ENCODE results near the gene IRAK1.
A peak's percentile ranks its signal among the peaks of the same experiment; 100 is the strongest.
"Not testable (repeated sequence)": the region's sequence is repeated elsewhere in the genome, so short reads cannot be mapped to it uniquely, and the experiment has no call there.

The IRAK1 gene

GRCh38 chrX:153992180-153992579, 27.5 kb downstream of the IRAK1 start:
- peaks cover 38% of the 10 kb centered on the region; the same call in 1 of the 2 replicates for H4K20me1 ChIP-seq
- no peak for TF ChIP-seq Cebpa-rat (IDR thresholded peaks at IDR 0.05)

GRCh38 chrX:153991013-153991580, 28.6 kb downstream of the IRAK1 start:
- Histone ChIP-seq H3K9me3 (peaks cover 14% of the 10 kb centered on the region), H3K9ac (no peak overlapping the region), H3K4me3 (no peak overlapping the region), H3K4me1 (peaks cover 66% of the 10 kb centered on the region), H4K20me1 (peaks cover 41% of the 10 kb centered on the region; the same call in 1 of the 2 replicates), H3K4me2 (no peak overlapping the region), H3K27ac (no peak overlapping the region), H3K27me3 (peaks cover 80% of the 10 kb centered on the region), H3K36me3 (no peaks in the 10 kb centered on the region)
- TF ChIP-seq Cebpa-rat (IDR thresholded peaks at IDR 0.05) = no peak

More at GRCh38 chrX:153992180-153992579, 27.5 kb downstream of the IRAK1 start:
- no peak overlapping the region for H3K4me3 ChIP-seq
- H3K27me3 ChIP-seq = peaks cover 80% of the 10 kb centered on the region
- no peak overlapping the region for H3K4me2 ChIP-seq
- peaks cover 56% of the 10 kb centered on the region for H3K4me1 ChIP-seq
- no peaks in the 10 kb centered on the region for H3K36me3 ChIP-seq
- H3K9me3 ChIP-seq = peaks cover 14% of the 10 kb centered on the region
- H3K27ac ChIP-seq = no peak overlapping the region
- H3K9ac ChIP-seq = no peak overlapping the region

GRCh38 chrX:153989973-153990655, 29.6 kb downstream of the IRAK1 start:
- TF ChIP-seq Cebpa-rat (IDR thresholded peaks at IDR 0.05) = no peak
- peak overlapping the region; percentile 50; the same call in 1 of the 2 replicates for H3K9ac ChIP-seq
- no peaks in the 10 kb centered on the region for H3K36me3 ChIP-seq
- H4K20me1 ChIP-seq = peaks cover 38% of the 10 kb centered on the region
- H3K9me3 ChIP-seq = peaks cover 14% of the 10 kb centered on the region
- H3K27me3 ChIP-seq = peaks cover 82% of the 10 kb centered on the region
- peak overlapping the region; percentile 51 for H3K4me2 ChIP-seq
- H3K4me3 ChIP-seq = no peak overlapping the region
- H3K4me1 ChIP-seq = peaks cover 71% of the 10 kb centered on the region
- peak overlapping the region; percentile 66 for H3K27ac ChIP-seq

DNA sequence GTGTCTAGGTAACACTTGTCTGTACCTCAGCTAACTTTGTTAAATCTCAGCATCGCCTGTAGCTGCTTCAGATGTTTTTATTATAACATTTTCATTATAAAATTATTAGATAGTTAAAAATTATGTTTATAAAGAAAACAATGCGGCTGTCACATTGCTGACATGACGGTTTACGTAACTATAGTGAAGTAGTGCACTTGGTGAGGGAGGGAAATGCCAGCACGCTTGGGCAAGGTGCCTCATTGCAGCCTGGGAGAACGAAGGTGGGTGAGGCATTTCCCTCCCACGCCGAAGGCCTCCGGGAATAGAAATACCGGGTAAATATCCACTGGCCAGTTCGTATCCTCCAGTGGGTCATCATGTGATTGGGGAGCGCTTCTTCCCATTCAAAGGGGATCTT, 31.2 kb downstream of the IRAK1 start:
- no peak for TF ChIP-seq Cebpa-rat (IDR thresholded peaks at IDR 0.05)
- no peak overlapping the region for H3K9ac ChIP-seq
- peaks cover 54% of the 10 kb centered on the region for H4K20me1 ChIP-seq
- no peak overlapping the region for H3K4me3 ChIP-seq
- H3K4me1 ChIP-seq = peaks cover 76% of the 10 kb centered on the region
- no peak overlapping the region for H3K4me2 ChIP-seq
- H3K36me3 ChIP-seq = no peaks in the 10 kb centered on the region
- peaks cover 85% of the 10 kb centered on the region for H3K27me3 ChIP-seq
- H3K27ac ChIP-seq = peak overlapping the region; percentile 41; the same call in 1 of the 2 replicates
- peaks cover 14% of the 10 kb centered on the region for H3K9me3 ChIP-seq

DNA sequence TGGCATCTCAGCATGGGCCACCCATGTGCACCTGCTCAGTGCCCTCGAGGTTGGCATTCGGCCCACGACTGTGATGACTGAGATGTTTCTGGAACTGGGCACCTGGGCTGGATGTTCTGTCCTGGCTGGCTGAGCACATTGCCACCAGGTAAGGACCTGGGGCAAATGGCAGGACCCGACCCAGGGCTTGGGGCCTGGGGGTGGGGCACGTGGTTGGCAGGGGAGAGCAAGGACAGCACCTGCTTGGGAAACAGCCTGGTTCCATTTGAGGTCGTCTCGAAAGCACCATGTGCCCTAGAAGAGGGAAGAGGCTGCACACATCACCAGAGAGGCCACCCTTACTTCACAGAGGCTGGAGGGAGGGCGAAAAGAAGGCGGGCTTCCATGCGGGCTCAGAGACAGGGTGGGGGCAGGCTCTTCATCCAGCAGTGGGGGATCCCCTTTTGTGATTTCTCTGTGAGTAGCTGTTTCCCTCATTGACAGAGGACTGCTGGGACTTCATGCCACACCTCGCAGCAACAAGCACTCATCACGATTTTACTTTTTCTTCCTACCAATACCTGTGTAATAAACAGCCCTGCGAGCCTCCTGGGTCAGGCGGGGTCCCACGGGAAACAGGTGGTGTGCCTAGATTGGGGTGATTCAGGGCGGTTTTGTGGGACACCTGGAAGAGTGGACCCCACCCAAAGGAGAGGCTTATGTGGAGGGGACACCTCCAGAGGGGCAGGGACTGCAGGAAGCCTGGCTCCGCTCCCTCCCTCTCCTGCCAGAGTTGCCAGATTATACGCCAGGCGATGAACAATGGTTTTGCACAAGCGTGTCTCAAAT, 35.1 kb downstream of the IRAK1 start:
- Histone ChIP-seq H3K9ac (peak overlapping the region; percentile 72), H3K4me2 (peak overlapping the region; percentile 80), H3K4me1 (peaks cover 86% of the 10 kb centered on the region), H3K27me3 (peaks cover 90% of the 10 kb centered on the region), H3K4me3 (peak overlapping the region; percentile 38), H3K9me3 (no peaks in the 10 kb centered on the region), H4K20me1 (peaks cover 72% of the 10 kb centered on the region), H3K27ac (peak overlapping the region; percentile 94), H3K36me3 (no peaks in the 10 kb centered on the region)
- no peak for TF ChIP-seq Cebpa-rat (IDR thresholded peaks at IDR 0.05)

DNA sequence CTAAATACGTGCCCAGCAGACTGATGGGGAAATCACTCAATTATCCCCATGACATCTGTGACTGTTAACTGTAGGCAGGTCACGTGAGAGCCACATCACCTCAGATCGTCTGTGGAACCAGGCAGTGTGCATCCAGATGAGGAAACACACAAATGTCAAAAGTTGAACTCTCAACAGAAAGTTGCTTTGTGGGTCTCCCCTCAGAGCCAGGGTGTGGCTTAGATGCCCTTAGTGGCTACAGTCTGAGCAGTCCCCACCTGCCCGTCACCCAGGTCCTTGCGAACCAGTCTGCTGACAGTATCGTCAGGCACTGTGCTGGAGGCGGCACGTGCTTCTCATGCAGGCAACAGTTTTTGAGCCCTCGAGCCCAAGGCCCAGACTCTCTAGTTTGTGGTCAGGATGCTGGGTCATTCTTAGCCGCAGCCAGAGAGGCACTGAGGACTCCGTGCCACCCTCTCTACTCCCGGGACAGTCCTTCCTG, 36.3 kb downstream of the IRAK1 start:
- peak overlapping the region; percentile 94 for H3K27ac ChIP-seq
- H3K9me3 ChIP-seq = no peaks in the 10 kb centered on the region
- no peak overlapping the region for H3K4me3 ChIP-seq
- peaks cover 74% of the 10 kb centered on the region for H3K4me1 ChIP-seq
- H3K27me3 ChIP-seq = peaks cover 89% of the 10 kb centered on the region
- H3K9ac ChIP-seq = no peak overlapping the region
- no peak for TF ChIP-seq Cebpa-rat (IDR thresholded peaks at IDR 0.05)
- H3K36me3 ChIP-seq = no peaks in the 10 kb centered on the region
- peak overlapping the region; percentile 80 for H3K4me2 ChIP-seq
- peaks cover 75% of the 10 kb centered on the region for H4K20me1 ChIP-seq

DNA sequence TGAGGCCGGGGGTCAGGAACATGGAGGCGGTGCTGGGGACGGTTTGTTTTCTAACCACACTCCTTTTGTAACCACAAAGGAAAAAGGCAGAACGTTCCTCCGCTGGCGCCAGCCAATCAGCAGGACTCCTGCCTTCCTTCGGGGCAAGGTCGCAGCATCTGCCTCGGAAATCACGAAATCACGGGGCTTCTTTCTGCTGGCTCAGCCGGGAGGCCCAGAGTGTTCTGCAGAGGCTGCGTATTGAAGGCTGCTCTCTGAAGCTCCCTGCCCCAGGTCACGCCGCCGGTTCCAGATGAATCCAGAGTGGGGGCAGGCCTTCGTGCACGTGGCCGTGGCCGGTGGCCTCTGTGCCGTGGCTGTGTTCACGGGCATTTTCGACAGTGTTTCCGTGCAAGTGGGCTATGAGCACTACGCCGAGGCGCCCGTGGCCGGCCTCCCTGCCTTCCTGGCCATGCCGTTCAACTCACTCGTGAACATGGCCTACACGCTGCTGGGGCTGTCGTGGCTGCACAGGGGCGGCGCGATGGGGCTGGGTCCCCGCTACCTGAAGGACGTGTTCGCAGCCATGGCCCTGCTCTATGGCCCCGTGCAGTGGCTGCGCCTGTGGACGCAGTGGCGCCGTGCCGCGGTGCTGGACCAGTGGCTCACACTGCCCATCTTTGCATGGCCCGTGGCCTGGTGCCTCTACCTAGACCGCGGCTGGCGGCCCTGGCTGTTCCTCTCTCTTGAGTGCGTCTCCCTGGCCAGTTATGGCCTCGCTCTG, 37.8 kb downstream of the IRAK1 start:
- no peaks in the 10 kb centered on the region for H3K36me3 ChIP-seq
- peaks cover 69% of the 10 kb centered on the region for H3K4me1 ChIP-seq
- H4K20me1 ChIP-seq = peaks cover 79% of the 10 kb centered on the region
- peaks cover 91% of the 10 kb centered on the region for H3K27me3 ChIP-seq
- H3K9ac ChIP-seq = peak overlapping the region; percentile 79; the same call in 1 of the 2 replicates
- H3K4me2 ChIP-seq = peak overlapping the region; percentile 80
- peak overlapping the region; percentile 94 for H3K27ac ChIP-seq
- H3K9me3 ChIP-seq = no peaks in the 10 kb centered on the region
- TF ChIP-seq Cebpa-rat (IDR thresholded peaks at IDR 0.05) = no peak
- H3K4me3 ChIP-seq = peak overlapping the region; percentile 31; the same call in 1 of the 2 replicates

- Histone ChIP-seq H3K9me3 (no peaks in the 10 kb centered on the region), H3K4me2 (peak overlapping the region; percentile 80), H3K27me3 (peaks cover 91% of the 10 kb centered on the region), H3K4me3 (peak overlapping the region; percentile 31), H3K4me1 (peaks cover 61% of the 10 kb centered on the region), H3K9ac (peak overlapping the region; percentile 79), H3K36me3 (no peaks in the 10 kb centered on the region), H4K20me1 (peaks cover 79% of the 10 kb centered on the region), H3K27ac (peak overlapping the region; percentile 94)
- no peak for TF ChIP-seq Cebpa-rat (IDR thresholded peaks at IDR 0.05)
Observed at GRCh38 chrX:153981231-153981630, 38.5 kb downstream of the IRAK1 start.

DNA sequence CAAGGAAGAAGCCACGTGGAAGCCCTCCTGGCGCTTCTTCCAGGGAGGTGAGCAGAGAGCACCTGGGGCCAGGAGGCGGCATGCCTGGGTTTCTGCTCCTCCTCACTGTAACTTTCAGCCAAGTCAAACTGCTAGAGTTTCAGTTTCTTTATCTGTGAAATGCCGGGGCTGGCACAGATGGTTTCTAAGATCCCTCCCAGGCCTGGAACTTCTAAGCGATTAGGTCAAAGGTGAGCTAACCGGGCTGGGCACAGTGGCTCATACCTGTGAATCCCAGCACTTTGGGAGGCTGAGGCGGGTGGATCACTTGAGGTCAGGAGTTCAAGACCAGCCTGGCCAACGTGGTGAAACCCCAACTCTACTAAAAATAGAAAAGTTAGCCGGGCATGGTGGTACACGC, 39.3 kb downstream of the IRAK1 start:
- H3K4me3 ChIP-seq, H3K36me3 ChIP-seq, H3K9me3 ChIP-seq: not testable (repeated sequence)
- H3K27ac ChIP-seq = peak overlapping the region; percentile 94
- H3K27me3 ChIP-seq = peaks cover 91% of the 10 kb centered on the region
- H3K9ac ChIP-seq = peak overlapping the region; percentile 79; the same call in 1 of the 2 replicates
- peak overlapping the region; percentile 80 for H3K4me2 ChIP-seq
- H3K4me1 ChIP-seq = peaks cover 60% of the 10 kb centered on the region
- H4K20me1 ChIP-seq = peaks cover 85% of the 10 kb centered on the region

Data from BLaER1 (cell line).